GM18520 (cell line): Measurements from ENCODE around the gene LYSMD2.
A peak's percentile ranks its signal among the peaks of the same experiment; 100 is the strongest.

ENCODE experiments used
- ATAC-seq: cut with Tn5 transposase; IDR thresholded peaks from one replicate; pipeline ENCODE4 v1.9.1; 2021; ENCODE audit not compliant: unreplicated experiment

Gene LYSMD2

DNA sequence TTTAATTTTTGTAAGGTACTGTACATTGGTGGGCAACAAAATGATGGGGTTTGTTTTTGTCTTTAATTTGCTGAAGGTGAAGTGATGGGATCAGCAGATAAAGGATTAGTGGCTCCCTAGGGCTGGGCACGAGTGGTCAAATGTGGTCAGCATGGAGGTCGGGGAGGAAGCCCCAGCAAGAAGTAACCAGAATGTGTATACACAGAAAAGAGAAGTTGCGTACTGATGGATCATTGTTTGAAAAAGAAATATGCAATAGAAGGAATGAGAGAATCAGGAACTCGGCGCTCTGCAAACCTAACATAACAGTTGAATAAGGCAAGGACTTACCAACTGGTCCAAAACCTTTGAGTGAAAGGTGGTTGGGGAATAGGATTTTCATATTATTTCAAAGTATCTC, 15.4 kb upstream of the LYSMD2 start:
- no peak for ATAC-seq

- ATAC-seq, result peak; percentile 19
Observed at GRCh38 chr15:51751697-51752683, 14.5 kb upstream of the LYSMD2 start.

GRCh38 chr15:51750792-51751696, 13.6 kb upstream of the LYSMD2 start, which contains the start of gene TMOD2:
Gene TMOD2 (plus strand): TSS chr15:51751597. CDS start chr15:51766442, 14,845 bp downstream.
- peak; percentile 45 for ATAC-seq

- ATAC-seq, result no peak
Observed at GRCh38 chr15:51750186-51750585, 12.7 kb upstream of the LYSMD2 start.

DNA sequence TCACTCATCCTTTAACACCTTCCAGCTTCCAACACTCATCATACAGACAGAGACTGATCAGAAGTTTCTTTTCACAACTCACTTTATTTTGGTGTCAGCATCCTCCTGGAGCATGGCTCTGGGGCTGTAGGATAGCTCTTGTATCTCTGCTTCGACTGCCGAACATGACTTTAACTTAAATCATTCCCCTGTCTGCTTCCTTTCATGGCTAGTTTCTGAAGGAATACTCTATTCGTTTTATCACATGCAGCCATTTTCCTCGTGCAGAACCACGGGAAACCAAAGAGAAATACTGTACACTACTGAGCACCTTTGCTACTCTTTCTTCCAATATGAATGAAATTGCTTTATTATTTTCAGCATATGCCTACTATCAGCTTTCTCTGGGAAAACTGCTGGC, 11.9 kb upstream of the LYSMD2 start:
- no peak for ATAC-seq

DNA sequence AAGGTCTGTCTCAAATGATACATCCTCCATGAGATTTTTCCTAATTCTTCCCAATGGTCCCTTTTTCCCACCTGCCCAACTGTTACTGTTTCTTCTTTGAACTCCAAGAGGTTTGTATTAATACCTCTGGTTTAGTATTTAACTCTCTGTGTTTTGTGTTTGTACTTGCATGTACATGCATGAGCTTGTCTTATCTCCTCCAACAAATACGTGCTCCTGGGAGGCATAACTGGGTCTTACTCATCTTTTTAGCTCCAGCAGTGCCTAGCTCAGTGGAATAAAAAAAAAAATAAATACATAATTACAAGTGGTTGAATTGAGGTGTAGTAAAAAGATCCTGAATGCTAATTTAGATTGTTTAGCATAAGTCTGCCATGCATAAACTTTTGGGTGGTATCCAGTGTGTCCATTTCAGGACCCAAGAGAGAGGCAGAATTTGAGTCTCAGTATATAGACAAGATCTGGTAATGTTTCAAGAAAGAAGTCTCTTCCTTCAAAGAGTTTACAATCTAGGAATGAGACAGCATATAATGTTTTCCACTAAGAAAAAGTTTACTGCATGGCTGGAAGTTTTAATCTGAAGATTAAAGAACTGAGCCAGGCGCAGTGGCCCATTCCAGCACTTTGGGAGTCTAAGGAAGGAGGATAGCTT, 1.7 kb upstream of the LYSMD2 start:
- no peak for ATAC-seq

GRCh38 chr15:51738553-51738952, 1.1 kb upstream of the LYSMD2 start:
- ATAC-seq, result no peak

DNA sequence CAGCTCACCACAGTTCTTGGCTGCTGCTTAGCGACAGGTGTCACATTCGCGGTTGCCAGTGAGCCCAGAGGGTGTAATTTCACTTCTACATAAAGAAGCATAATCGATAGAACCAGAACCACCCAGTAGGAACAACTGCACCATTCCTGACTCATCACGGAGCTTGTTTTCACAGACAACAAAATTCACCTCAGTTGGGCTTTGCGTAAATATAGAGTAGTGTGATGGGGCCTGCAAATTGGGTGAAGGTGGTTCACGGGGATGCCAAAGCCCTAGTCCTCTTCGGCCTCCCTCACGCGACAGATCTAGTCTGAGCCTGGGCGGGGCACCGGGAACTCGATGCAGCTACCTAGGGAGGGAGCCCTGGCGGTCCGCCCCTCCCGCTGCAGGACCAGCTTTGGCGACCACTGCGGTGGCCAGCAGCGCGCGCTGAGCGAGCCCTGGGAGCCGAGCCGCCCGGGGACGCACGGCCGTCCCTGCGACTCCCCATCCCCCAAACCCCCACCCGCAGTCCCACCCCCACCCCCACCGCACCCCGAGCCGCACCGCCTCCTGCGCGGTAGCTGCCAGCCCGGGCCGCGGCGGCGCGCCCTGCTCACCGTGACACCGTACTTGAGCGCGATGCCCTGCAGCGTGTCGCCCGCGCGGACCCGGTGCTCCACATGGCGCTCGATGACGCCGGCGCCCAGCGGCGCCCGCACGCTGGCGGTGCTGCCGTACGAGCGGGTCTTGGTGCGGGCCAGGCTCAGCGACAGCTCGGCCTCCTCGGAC, 519 bp downstream of the LYSMD2 start:
- peak; percentile 25 for ATAC-seq

- ATAC-seq, result peak; percentile 25
Observed at GRCh38 chr15:51736069-51736468, 1.4 kb downstream of the LYSMD2 start.

- ATAC-seq, result no peak
Observed at GRCh38 chr15:51735228-51736010, 2.0 kb downstream of the LYSMD2 start.

- no peak for ATAC-seq
Observed at GRCh38 chr15:51732646-51733045, 4.8 kb downstream of the LYSMD2 start.

DNA sequence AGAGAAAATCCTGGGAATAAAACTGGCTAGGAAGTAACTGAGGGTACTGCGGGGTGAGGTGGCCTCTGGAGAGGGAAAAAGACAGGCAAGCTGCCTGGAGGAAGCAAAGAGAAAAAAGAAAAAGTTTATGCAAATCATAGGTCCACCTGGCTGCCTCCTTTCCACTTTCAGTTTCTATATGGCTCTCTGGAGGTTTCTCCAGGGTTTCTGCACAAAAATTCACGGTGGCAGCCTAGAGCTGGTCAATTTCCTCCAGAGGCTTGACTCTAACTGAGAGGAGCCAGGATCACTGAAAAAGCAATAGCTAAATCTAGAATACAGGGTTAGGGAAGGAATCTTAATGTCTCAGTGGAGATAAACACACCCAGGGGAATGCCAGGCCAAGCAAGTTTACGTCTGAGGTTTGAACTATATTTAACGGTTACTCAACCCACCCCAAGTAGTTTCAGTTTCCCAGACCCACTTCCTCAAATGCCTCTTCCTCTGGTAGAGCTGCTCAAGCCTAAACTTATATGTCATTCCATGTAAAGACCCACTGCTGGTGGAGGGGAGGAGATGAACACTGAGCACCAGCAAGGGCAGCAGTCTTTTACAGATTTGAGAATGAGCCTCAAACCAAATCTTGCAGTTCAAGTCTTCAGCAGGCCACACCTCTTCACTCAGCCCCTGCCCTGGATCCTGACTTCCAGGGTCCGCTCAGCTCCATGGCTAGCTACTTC, 5.7 kb downstream of the LYSMD2 start:
- peak; percentile 33 for ATAC-seq

- no peak for ATAC-seq
Observed at GRCh38 chr15:51727141-51727897, 10.1 kb downstream of the LYSMD2 start.

DNA sequence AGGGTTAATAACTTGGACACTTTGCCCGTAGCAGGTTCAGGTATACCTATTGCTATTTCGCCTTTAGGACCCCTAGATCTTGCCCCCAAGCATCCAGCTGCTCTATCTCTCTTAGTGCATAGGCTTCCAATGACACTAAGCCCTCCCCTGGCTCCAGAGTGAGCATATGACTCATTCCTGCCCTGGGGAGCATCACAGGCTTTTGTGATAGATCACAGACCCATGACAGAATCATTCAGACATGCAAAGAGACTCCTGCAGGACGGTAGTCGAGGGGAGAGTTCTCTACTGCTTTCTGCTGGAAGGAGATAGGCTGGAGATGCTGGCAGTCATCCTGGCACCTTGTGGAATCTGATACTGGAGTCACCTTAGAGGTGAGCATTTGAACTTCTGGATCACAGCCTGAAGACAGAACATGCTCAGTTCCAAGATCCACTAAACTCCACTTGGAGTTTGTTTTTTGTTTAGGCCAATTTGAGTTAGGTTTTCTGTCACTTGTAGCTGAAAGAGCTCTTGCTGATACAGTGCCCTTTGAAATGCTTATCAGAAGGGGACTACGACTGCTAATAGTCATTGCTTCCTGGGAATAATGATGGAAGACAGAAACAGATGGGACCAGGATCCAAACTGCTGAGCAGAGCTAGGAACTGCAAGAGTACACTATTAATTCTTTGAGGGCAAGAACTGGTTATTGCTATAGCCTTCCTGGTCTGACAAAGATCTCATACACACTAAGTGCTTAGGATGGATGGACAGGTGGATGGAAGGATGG, 11.0 kb downstream of the LYSMD2 start:
- peak; percentile 68 for ATAC-seq

- ATAC-seq, result no peak
Observed at GRCh38 chr15:51724673-51725072, 12.8 kb downstream of the LYSMD2 start.

DNA sequence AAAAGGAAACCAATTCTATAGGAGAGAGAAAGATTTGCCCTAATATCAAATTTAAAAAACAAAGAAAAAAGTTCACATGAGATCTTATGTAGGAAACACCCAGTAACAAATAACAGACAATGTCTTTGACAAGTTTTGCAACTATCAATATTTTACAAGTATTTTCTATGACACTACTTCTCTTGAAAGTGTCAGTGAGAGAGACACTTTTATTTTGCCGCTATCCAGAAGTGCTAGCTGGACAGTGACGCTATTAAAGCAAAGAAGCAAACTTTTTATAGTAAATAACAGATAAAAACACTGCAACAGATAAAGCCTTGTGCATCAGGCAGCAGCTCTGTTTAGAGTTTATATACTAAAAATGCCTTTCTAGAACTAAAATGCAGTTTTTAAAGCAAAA, 13.3 kb downstream of the LYSMD2 start:
- no peak for ATAC-seq

- ATAC-seq, result no peak
Observed at GRCh38 chr15:51721199-51721960, 16.1 kb downstream of the LYSMD2 start.
